Urinary bladder (tissue), 4 donors: ENCODE data around the gene RNF157. TPM values are rescaled to one million over a fixed set of nuclear protein-coding genes. Genes with fewer than 3 reads are reported as not detected.
A peak's percentile ranks its signal among the peaks of the same experiment; 100 is the strongest.

ENCODE experiments used
- DNase-seq: peaks from one replicate; pipeline ENCODE4 v3.0.0-alpha.2; 2015; ENCODE audit errors: extremely low spot score
- H3K27ac ChIP-seq: one replicate; pipeline ENCODE4 v1.5.1; 2013; ENCODE audit warnings: low read depth, mild to moderate bottlenecking, moderate library complexity
- H3K36me3 ChIP-seq: one replicate; pipeline ENCODE4 v1.6.1; 2013; ENCODE audit warnings: mild to moderate bottlenecking, moderate library complexity; ENCODE audit not compliant: insufficient read depth
- H3K4me1 ChIP-seq: one replicate; pipeline ENCODE4 v1.6.1; 2013; ENCODE audit warnings: mild to moderate bottlenecking, moderate library complexity; ENCODE audit not compliant: insufficient read depth
- H3K4me3 ChIP-seq: one replicate; pipeline ENCODE4 v1.5.1; 2013; ENCODE audit warnings: low read depth, low read length
- WGBS: extraction: QIAGEN DNeasy Blood & Tissue Kit; methylation state at CpG from one replicate; pipeline ENCODE4 v1.1.7; 2013; 5-methylcytosine and 5-hydroxymethylcytosine counted together
- polyA plus RNA-seq: library from polyadenylated mRNA; stranded (reverse); fragments of 200-250 nt; gene quantifications from one replicate; pipeline ENCODE4 v1.2.3, GENCODE V29; 2013
- total RNA-seq: library from RNA; depleted of rRNA; stranded (reverse); fragments of >200 nt; gene quantifications from one replicate; pipeline ENCODE4 v1.2.3, GENCODE V29; 2014
- donor health status: healthy with polysubstance abuse.
- donor health status: healthy.

Gene RNF157
- total and polyA plus RNA-seq, 2 donors = 1.9 to 5.8 TPM

GRCh38 chr17:76153202-76153601 lies 87.1 kb downstream of the RNF157 start:
- 84% methylated on average over 9 of the region's 9 CpGs for WGBS
- Histone ChIP-seq H3K4me3 (no peak overlapping the region), H3K4me1 (no peaks in the 10 kb centered on the region), H3K27ac (no peak overlapping the region), H3K36me3 (no peaks in the 10 kb centered on the region)
- no peak for DNase-seq

- no peak for DNase-seq
- Histone ChIP-seq H3K36me3 (no peaks in the 10 kb centered on the region), H3K27ac (no peak overlapping the region), H3K4me1 (no peaks in the 10 kb centered on the region), H3K4me3 (no peak overlapping the region)
- 88% methylated on average over 7 of the region's 7 CpGs for WGBS
These were observed 87.7 kb downstream of the RNF157 start for GRCh38 chr17:76152591-76152990.

GRCh38 chr17:76151896-76152454 lies 88.3 kb downstream of the RNF157 start:
- H3K27ac ChIP-seq = no peak overlapping the region
- no peaks in the 10 kb centered on the region for H3K4me1 ChIP-seq
- WGBS = 92% methylated on average over 8 of the region's 8 CpGs
- no peak for DNase-seq
- H3K36me3 ChIP-seq = no peaks in the 10 kb centered on the region
- H3K4me3 ChIP-seq = no peak overlapping the region

GRCh38 chr17:76150712-76151622 lies 89.3 kb downstream of the RNF157 start:
- Histone ChIP-seq H3K27ac (no peak overlapping the region), H3K4me1 (no peaks in the 10 kb centered on the region), H3K4me3 (no peak overlapping the region), H3K36me3 (no peaks in the 10 kb centered on the region)
- no peak for DNase-seq
- 83% methylated on average over 23 of the region's 23 CpGs for WGBS

- 92% methylated on average over 10 of the region's 10 CpGs for WGBS
- no peak overlapping the region for H3K4me3 ChIP-seq
- no peak for DNase-seq
These were observed 91.1 kb downstream of the RNF157 start for GRCh38 chr17:76149214-76149613.

DNA sequence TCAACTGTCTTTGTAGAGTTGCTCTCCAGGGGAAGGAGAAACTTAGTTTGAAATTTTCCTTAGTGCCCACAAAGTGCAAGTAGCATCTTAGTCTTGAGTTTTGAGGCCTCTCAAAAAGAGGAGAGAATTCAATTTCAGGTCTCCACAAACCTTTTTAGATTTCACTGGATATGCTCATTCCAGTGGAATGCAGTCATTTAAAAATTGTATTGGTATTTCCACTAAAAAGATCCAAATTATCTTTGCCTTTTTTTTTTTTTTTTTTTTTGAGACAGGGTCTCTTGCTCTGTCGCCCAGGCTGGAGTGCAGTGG lies 92.3 kb downstream of the RNF157 start:
- Histone ChIP-seq H3K4me3 (no peak overlapping the region), H3K36me3 (no peaks in the 10 kb centered on the region), H3K4me1 (no peaks in the 10 kb centered on the region), H3K27ac (no peak overlapping the region)
- 96% methylated on average over 1 of the region's 1 CpG for WGBS
- no peak for DNase-seq

More at GRCh38 chr17:76149214-76149613, 91.1 kb downstream of the RNF157 start:
- Histone ChIP-seq H3K36me3 (no peaks in the 10 kb centered on the region), H3K27ac (no peak overlapping the region), H3K4me1 (no peaks in the 10 kb centered on the region)

DNA sequence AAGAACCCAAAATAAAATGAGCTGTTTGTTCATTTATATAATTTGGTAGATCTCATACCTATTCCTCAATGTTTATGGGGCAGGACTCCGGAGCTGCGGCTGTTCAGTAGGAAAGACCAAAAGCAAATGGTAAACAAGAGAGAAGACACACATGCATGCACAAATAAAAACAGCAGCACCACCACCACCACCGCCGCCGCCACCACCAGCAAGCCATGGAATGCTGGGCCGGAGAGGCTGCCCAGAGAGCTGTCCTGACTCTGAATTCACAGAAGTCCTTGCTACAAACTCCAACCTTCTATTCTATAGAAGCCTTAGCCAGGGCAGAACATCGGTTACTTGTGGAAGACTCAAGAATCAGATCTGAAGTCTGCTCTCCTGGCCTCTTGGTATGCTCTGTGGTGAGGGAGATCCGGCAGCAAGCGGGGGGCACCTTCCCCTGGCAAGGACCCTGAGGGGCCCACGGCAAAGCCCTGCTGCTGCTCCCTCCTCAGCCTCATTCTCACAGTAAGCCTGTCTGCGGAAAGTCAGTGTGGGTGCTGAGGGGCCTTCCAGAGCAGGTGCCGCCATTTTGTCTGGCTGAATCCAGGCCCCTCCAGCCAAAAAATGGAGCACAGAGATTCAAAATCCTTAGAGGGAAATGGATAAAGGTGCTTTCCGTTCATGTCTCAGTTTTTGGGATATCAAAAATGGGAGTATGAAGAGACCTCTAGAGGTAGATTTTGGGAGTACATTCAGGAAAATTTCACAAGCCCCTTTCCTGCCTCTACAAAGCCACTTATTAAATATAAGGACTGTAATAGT lies 92.9 kb downstream of the RNF157 start:
- Histone ChIP-seq H3K27ac (no peak overlapping the region), H3K4me3 (no peak overlapping the region), H3K36me3 (no peaks in the 10 kb centered on the region), H3K4me1 (no peaks in the 10 kb centered on the region)
- 78% methylated on average over 13 of the region's 13 CpGs for WGBS
- no peak for DNase-seq

- WGBS = 91% methylated on average over 22 of the region's 22 CpGs
- Histone ChIP-seq H3K4me1 (no peaks in the 10 kb centered on the region), H3K27ac (no peak overlapping the region), H3K36me3 (no peaks in the 10 kb centered on the region), H3K4me3 (no peak overlapping the region)
- DNase-seq = no peak
These were observed 94.0 kb downstream of the RNF157 start for GRCh38 chr17:76146053-76146851.

- WGBS = 71% methylated on average over 25 of the region's 25 CpGs
- Histone ChIP-seq H3K36me3 (no peaks in the 10 kb centered on the region), H3K4me3 (no peak overlapping the region), H3K4me1 (no peaks in the 10 kb centered on the region), H3K27ac (no peak overlapping the region)
- no peak for DNase-seq
These were observed 94.9 kb downstream of the RNF157 start for GRCh38 chr17:76145231-76146052.

GRCh38 chr17:76142585-76143041 lies 97.7 kb downstream of the RNF157 start:
- Histone ChIP-seq H3K4me1 (no peaks in the 10 kb centered on the region), H3K36me3 (no peaks in the 10 kb centered on the region), H3K27ac (no peak overlapping the region), H3K4me3 (no peak overlapping the region)
- DNase-seq = no peak
- WGBS = 96% methylated on average over 6 of the region's 6 CpGs

GRCh38 chr17:76142039-76142584 lies 98.2 kb downstream of the RNF157 start:
- H3K4me1 ChIP-seq = no peaks in the 10 kb centered on the region
- no peaks in the 10 kb centered on the region for H3K36me3 ChIP-seq
- H3K27ac ChIP-seq = no peak overlapping the region
- no peak overlapping the region for H3K4me3 ChIP-seq
- DNase-seq = no peak
- WGBS = 63% methylated on average over 10 of the region's 10 CpGs

DNA sequence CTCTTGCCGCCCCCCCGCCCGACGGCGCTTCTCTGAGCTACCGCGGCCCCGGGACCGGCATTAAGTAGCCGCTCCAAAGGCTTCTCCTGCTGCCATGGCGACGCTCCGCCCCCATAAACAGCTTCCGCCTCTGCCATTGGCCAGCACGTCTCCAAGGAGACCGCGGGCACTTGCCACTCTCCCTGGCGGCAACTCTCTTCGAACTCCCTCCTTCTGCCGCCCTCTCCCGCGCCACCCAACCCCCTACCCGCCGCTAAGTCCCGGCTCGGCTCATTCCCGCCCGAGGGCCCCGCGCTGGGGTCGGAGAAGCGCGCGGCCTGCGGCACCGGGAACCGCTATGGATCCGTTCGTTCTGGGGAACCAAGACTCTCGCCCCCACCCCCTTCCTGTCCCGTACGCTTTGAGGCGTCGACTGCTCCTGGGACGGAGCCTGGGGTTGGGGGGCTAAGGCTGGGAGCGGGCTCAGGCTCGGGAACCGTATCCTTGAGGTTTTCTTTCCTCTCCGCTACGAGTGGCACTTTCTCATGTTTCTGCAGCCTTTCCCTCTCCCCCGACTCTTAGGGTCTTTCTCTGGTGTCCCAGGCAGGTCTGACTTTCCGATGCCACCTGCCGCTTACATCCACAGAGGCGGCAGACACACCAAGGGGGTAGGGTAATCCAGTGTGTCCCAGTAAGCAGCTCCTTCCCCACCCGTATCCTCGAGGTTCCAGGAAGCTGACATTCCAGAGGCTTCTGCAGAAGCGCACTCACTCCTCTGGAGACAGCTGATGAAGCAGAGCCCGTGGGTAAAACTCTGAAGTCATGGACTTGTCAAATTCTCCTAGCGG lies 98.9 kb downstream of the RNF157 start, which contains the start of gene FOXJ1:
Gene FOXJ1, minus strand, starts transcription at position 34 of the 827 bp plus-strand sequence. CDS start 850 bp downstream, outside the sequence.
- no peaks in the 10 kb centered on the region for H3K4me1 ChIP-seq
- no peak within 1 kb of the TSS for H3K27ac ChIP-seq
- 5% methylated on average over 59 of the region's 59 CpGs for WGBS
- peak within 1 kb of the TSS; percentile 36 for H3K4me3 ChIP-seq
- no peaks in the 10 kb centered on the region for H3K36me3 ChIP-seq
- no peak for DNase-seq
